Cardiac septum (tissue), 1 donor: ENCODE results near the gene VAT1L. TPM values are rescaled to one million over a fixed set of nuclear protein-coding genes. Genes with fewer than 3 reads are reported as not detected.

Experiments used
- DNase-seq: peaks from one replicate; pipeline ENCODE4 v3.0.0-alpha.2; 2020; ENCODE audit warnings: low spot score
- intact Hi-C: fragments of 100-400 bp; cut with DNase I; formaldehyde crosslinking; loops from one replicate; pipeline ENCODE4 v1.14.0; 2022
- long read RNA-seq: library from polyadenylated mRNA; unstranded; transcript quantifications from one replicate; pipeline ENCODE4 v2.0.0, GENCODE V29; 2021
- total RNA-seq: library from RNA; stranded (reverse); fragmentation: NEBNext Ultra II Directional; extraction: Animal tissue kit (Norgen Biotek cat#: 25700); gene quantifications from one replicate; pipeline ENCODE4 v1.2.1, GENCODE V29; 2021
- donor health status: DM: no; HTN: no; CAD: no.

VAT1L gene, protein sequence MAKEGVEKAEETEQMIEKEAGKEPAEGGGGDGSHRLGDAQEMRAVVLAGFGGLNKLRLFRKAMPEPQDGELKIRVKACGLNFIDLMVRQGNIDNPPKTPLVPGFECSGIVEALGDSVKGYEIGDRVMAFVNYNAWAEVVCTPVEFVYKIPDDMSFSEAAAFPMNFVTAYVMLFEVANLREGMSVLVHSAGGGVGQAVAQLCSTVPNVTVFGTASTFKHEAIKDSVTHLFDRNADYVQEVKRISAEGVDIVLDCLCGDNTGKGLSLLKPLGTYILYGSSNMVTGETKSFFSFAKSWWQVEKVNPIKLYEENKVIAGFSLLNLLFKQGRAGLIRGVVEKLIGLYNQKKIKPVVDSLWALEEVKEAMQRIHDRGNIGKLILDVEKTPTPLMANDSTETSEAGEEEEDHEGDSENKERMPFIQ
- 49.4 TPM for total RNA-seq
- long read RNA-seq, transcript VAT1L-201 (9 exons, 3,825 nt): major isoform, 54 of 86 reads
- long read RNA-seq, partial matches to known transcripts: 26 of 86 reads
- long read RNA-seq, other reads (novel, unspliced or antisense): 6 of 86 reads

- intact Hi-C loops: loop anchor here (2.0 to 5.0 kb wide), 2 partner anchors 70 to 179 kb away; no protein-coding TSS in a partner anchor
- DNase-seq: no peak
These were observed at the start of gene VAT1L for GRCh38 chr16:77788181-77789084. Gene VAT1L, plus strand, starts transcription at chr16:77788564. Its CDS starts 119 bp downstream, at chr16:77788683.

DNA sequence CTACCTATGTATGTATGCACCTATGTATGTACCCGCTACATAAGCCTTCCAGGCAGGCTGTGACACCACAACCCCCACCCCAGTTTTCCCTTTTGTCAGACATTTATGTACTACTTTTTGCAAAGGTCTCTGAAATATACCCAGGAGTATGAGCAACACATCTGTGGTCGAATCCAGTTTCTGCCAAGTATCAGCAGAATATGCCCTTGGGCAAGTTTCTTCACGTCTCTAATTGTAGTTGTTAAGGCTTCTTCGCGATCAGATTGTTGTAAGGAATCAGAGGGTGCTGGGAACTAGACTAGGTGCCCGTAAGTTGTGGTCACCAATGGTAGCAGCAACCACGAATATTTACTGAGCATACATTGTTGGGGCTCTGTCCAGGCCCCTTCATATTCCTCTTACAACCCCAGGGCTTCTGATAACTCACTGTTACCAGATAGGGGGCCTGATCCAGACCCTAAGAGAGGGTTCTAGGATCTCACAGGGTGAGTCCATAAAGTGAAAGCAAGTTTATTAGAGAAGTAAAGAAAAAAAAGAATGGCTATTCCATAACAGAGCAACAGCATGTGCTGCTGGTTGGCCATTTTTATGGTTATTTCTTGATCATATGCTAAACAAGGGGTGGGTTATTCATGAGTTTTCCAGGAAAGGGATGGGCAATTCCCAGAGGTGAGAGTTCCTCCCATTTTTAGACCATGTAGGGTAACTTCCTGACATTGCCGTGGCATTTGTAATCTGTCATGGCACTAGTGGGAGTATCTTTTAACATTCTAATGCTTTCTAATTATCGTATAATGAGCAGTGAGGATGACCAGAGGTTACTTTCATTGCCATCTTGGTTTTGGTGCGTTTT is 49.4 kb upstream of the VAT1L start:
- no peak for DNase-seq
- intact Hi-C loops: no loop called here

DNA sequence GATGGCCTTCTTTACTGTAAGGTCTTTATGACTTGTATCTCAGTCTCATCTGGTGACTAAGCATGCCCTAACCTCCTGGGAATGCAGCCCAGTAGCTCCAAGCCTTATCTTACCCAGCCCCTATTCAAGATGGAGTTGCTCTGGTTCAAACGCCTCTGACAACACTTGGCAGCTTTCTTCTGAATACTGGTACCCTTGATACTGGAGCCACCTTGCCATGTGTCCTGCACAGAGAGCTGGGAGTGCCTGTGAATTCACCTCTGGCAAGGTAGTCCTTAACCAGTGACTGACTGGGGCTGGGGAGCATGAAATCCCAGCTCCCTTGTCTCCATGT is 48.8 kb upstream of the VAT1L start:
- intact Hi-C loops: no loop called here

DNA sequence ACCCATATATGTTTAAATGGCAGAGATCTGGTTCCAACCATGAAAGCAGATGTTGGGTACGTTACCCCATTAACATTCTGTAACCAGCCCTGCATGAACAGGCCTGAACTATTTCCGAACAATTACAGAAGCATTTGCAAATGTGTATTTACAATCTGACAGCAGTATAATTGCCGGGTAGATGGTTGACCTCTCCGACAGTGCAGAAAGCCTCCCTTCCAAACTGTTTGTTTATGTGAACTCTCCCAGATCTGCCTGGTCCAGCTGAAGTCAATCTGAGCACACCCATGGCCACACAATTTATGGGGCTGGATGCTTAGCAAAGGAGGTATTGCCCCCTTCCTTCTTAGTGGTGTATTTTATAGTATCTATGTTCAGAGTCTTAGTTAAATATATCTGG is 44.2 kb upstream of the VAT1L start:
- DNase-seq: no peak
- intact Hi-C loops: no loop called here

More for the DNA sequence above, 48.8 kb upstream of the VAT1L start:
- no peak for DNase-seq

DNA sequence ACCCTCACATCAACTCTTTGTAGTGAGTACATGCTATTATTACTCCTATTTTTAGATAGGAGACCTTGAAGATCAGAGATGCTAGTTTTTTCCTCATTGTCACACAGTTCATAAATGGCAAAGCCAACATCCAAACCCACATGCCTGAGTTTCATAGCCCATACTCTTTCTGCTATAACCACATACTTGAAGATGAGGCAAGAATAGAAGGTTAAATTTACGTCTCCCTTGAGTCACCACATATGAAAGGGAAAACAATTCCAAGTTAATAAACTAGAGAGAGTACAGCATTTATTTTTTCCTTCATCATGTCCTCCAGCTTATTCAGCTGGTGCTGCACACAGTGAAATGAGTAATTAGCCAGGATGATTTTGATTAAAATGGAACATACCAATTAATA is 42.4 kb upstream of the VAT1L start:
- DNase-seq: no peak
- intact Hi-C loops: no loop called here

- intact Hi-C loops: no loop called here
- no peak for DNase-seq
These were observed 39.9 kb upstream of the VAT1L start for GRCh38 chr16:77748421-77749005.

GRCh38 chr16:77749415-77749814 is 38.9 kb upstream of the VAT1L start:
- no peak for DNase-seq
- intact Hi-C loops: no loop called here

- intact Hi-C loops: no loop called here
- no peak for DNase-seq
These were observed 30.3 kb upstream of the VAT1L start for GRCh38 chr16:77758046-77758445.

DNA sequence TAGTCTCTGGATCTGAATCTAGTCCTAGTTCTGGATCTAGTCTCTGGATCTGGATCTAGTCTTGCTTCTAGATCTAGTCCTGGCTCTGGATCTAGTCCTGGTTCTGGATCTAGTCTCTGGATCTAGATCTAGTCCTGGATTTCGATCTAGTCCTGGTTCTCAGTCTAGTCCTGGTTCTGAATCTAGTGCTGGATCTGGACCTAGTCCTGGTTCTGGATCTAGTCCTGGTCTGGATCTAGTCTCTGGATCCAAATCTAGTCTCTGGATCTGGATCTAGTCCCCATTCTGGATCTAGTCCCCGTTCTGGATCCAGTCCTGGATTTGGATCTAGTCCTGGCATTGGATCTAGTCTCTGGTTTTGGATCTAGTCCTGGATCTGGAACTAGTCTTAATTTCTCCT is 29.9 kb upstream of the VAT1L start:
- intact Hi-C loops: no loop called here
- no peak for DNase-seq

- DNase-seq: no peak
- intact Hi-C loops: no loop called here
These were observed 29.2 kb upstream of the VAT1L start for GRCh38 chr16:77759201-77759600.

DNA sequence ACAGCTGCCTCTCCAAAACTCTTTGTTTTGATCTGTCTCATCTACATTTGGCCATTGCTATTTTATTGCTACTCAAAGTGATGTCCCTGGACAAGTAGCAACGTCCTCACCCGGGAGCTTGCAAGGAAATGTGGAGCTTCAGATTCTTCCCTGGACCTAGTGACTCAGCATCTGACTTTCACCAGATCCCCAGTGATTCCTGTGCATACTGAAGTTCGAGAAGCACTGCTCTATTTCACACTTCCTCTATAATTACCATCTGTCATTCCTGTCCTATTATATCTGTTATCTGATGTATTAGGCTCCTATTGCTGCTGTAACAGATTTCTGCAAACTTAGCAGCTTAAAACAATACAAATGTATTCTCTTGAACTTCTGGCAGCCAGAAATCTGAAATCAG is 28.5 kb upstream of the VAT1L start:
- no peak for DNase-seq
- intact Hi-C loops: no loop called here

DNA sequence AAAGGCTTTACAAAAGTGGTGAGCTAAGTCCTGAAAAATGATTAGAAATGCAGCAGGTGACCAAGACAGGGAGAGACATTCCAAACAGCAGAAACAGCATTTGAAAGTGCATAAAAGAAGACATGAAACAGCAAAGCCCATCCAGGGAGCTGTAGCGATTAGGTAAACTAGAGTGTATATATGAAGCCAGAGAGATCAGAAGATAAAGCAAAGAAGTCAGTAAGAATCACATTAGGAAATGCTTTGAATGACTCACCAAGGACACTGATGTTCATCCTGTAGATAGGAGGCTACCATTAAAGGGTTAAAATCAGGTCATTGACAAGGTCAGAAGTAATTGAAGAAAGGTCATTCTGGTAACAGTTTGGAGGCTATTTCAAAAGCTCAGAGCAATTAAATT is 27.6 kb upstream of the VAT1L start:
- intact Hi-C loops: no loop called here
- DNase-seq: no peak

DNA sequence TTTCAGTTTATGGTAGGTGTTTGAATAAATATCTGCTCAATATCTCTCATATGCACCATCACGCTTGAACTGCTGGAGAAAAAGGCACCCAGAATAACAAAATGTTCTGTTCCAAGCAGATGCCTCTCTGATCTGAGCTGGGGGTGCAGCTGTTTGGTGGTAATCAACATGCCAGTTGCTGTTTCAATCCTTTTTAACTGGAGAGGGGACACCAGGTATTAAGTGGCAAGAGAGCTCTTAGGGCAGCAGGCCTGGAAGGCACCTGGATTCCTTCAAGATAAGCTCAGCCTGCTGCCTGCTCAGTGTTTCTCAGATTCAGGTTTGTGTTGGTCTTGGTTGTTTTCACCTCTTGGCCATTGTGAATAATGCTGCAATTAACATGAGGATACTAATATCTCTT is 27.2 kb upstream of the VAT1L start:
- intact Hi-C loops: no loop called here

DNA sequence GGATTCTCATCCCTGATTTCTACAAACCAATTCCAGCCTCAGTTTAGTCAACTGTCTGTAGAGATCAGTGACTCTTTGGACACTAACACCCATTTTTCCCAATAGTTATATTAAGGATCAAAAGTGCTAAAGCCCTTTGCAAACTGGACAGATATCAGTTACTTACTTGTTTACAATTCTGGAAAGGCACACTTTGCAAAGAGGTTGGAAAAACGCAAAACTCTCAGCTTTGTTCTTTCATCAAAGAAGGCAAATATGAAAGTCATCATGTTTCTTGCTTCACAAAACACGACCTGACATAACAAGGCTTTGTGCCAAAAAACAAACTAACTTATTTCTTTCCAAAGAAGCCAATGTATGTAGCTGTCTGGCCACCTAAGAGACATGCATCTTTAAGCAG is 26.1 kb upstream of the VAT1L start:
- intact Hi-C loops: no loop called here

More for the DNA sequence above, 27.2 kb upstream of the VAT1L start:
- no peak for DNase-seq

DNA sequence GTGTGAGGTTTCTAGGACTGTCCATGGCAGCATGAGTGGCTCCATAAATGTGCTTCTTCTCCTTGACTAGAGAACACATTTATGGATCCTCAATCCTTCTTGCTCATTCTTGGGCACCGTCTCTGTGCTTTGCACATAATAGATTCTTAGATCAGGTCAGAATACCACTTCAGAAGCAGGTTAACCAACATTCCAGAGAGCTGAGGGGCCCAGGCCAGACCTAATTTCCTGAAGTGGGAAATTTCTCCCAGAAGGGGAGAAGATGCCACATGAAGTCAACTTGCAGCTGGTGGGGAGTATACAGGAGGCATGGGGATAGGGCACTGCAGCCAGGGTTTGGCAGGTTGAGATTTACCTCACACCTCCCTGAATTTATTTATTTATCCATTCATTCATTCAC is 24.4 kb upstream of the VAT1L start:
- DNase-seq: no peak
- intact Hi-C loops: no loop called here

More for the DNA sequence above, 26.1 kb upstream of the VAT1L start:
- no peak for DNase-seq

- DNase-seq: no peak
- intact Hi-C loops: no loop called here
These were observed 21.2 kb upstream of the VAT1L start for GRCh38 chr16:77767211-77767610.

DNA sequence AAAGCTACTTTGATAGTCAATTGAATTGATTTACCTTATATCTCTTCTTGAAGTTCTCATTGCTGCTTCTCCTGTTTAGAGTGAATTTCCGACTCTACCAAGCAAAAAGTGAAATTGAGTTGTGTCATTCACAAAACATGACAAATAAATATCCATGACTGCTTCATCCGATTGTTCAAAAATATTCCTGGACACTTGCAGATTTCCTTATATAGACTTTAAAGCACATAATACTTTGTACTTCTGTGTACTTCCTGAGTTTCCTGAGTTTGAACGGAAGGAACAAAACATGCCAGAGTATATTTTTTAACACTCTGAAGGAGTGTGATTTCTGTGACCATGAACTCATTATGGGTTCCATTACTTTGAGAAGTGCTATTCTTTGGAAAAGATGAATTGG is 20.5 kb upstream of the VAT1L start:
- DNase-seq: no peak
- intact Hi-C loops: no loop called here

DNA sequence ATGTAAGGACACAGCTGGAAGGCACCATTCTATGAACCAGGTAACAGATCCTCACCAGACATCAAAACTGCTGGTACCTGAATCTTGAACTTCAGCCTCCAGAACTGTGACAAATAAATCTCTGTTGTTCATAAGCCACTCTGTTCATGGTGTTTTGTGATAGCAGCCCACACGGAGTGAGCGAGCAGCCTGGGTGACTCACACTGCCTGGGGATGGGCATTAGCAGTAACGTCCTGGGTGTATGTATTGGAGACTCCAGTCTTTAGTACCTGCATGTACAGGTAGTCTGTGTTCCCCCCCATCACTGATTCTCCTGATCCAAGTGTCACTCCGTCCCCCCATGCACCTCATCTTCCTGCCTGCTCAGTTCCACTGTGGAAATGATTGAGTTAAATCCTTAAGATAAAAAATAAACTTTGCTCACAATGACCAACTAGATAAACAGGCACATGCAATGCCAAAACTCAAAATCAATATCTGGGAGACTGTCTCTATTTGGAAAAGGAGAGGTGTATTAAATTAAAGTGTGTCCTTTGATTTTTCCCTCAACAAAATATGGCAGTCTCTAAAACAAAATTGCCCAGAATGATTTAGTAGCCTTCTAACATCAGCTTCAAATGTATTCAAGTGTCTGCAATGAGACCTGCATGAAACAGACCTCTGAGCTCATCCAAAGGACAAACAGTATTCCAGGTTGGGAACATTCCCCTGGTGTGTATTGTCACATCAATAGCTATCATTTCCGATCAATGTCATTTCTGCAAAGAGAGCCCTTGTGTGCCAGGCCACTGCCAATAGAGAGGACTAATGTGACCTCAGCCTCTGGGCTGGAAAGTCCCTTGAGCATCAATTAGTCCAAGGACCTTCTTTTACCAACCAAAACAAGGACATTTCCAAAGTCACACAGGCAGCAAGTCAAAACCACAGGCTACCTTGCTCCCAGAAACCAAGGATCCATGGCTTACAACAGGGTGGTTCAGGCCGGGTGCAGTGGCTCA is 12.2 kb upstream of the VAT1L start:
- DNase-seq: no peak

More for the DNA sequence above, 12.2 kb upstream of the VAT1L start:
- intact Hi-C loops: no loop called here
